HepG2 (cell line): ENCODE data around the gene ATP13A3.

Source experiments
- HDAC6 ChIP-seq: fragments of 200-600 bp; sonication (generic); IDR thresholded peaks from 2 replicates; pipeline ENCODE4 v1.7.0; 2017; ENCODE audit warnings: mild to moderate bottlenecking, antibody characterized with exemption, low read length, low read depth
- POLR2AphosphoS5 ChIP-seq: IDR thresholded peaks from 2 replicates; pipeline ENCODE4 v1.6.1; 2012; ENCODE audit warnings: low read depth, low read length
- ZMYM3 ChIP-seq: sonication (generic); formaldehyde crosslinking; IDR thresholded peaks from 2 replicates; pipeline ENCODE4 v1.5.1; 2020; ENCODE audit warnings: mild to moderate bottlenecking, missing genetic modification reagents

- no peak for TF ChIP-seq POLR2AphosphoS5
- TF ChIP-seq ZMYM3 = no peak
- no peak for TF ChIP-seq HDAC6
Observed at GRCh38 chr3:194492001-194492400, 5.2 kb upstream of the ATP13A3 start.
